Measurements from ENCODE around the gene DAPK2.

The DAPK2 gene

DNA sequence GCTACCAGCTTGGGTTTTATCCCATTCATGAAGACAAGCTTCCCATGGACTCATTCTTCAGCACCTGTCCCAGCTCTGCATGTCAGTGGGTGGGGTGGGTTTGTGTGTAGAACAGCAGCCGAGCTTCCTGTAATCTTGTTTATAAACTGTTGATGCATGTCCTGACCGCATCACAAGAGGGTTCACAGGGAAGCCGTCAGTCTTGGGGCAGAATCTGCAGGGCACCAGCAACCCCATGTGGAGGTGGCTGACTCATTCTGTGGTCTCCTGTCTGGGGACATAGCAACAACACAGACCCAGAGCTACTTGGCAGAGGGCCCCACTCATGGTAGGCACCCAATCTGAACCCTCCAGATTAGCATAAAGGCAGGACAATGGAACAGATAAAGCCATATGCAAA, 35.6 kb downstream of the DAPK2 start:
- H3K9me2 ChIP-seq (replicated peaks; ENCODE audit: low read depth, low read length) = no peaks in the 10 kb centered on the region
- no peak overlapping the region for H3K9ac ChIP-seq (ENCODE audit: low read depth, low read length, poor library complexity, severe bottlenecking)
- peak overlapping the region; percentile 8 for H3K4me3 ChIP-seq (ENCODE audit: low read length, poor library complexity, severe bottlenecking)
- H3F3A ChIP-seq (ENCODE audit: low read depth) = no peaks in the 10 kb centered on the region
- TF ChIP-seq CTCF (conservative IDR thresholded peaks at IDR 0.05; ENCODE audit: low read length) = peak; percentile 66
- no peak for TF ChIP-seq EZH2phosphoT487 (IDR thresholded peaks at IDR 0.05; ENCODE audit: borderline replicate concordance)
- peaks cover 29% of the 10 kb centered on the region for H3K4me1 ChIP-seq (ENCODE audit: insufficient read depth, low read length, poor library complexity, severe bottlenecking)
- H3K79me2 ChIP-seq (ENCODE audit: insufficient read depth, low read length) = no peaks in the 10 kb centered on the region
- peak overlapping the region; percentile 60 for H3K4me2 ChIP-seq (ENCODE audit: low read depth, low read length, poor library complexity, severe bottlenecking)
- H3K9me3 ChIP-seq (ENCODE audit: insufficient read depth, low read depth, low read length) = no peaks in the 10 kb centered on the region
- H2AFZ ChIP-seq (ENCODE audit: low read length) = no peak overlapping the region
- no peaks in the 10 kb centered on the region for H4K20me1 ChIP-seq (ENCODE audit: insufficient read depth, low read length, poor library complexity, severe bottlenecking)
- no peaks in the 10 kb centered on the region for H3K27me3 ChIP-seq (ENCODE audit: insufficient read depth, low read length, poor library complexity, severe bottlenecking)
- H3K36me3 ChIP-seq (ENCODE audit: insufficient read depth, low read length) = no peaks in the 10 kb centered on the region

DNA sequence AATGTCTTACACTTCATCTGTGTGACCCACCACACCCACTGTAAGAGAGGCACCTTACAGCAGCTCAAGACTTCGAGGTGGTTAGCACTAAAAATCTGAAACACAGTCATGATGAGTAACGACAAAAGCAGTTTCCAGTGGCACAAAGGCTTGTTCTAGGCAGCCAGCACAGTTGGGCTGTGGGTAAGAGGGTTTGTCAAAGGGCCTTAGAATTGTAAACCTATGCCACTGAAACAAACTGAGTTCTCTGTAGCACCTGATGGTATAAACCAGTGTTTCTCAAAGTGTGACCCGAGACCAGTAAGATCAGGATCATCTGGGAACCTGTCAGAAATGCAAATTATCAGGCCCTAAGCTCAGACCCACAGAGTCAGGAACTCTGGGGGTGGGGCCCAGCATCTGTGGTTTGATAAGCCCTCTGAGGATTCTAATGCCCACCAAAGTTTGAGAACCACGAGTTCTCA, 36.5 kb downstream of the DAPK2 start:
- Histone ChIP-seq H3K36me3 (ENCODE audit: insufficient read depth, low read length) (no peaks in the 10 kb centered on the region), H3K79me2 (ENCODE audit: insufficient read depth, low read length) (no peaks in the 10 kb centered on the region), H3K9me2 (replicated peaks; ENCODE audit: low read depth, low read length) (no peaks in the 10 kb centered on the region), H3K9ac (ENCODE audit: low read depth, low read length, poor library complexity, severe bottlenecking) (no peak overlapping the region), H3K4me2 (ENCODE audit: low read depth, low read length, poor library complexity, severe bottlenecking) (peak overlapping the region; percentile 60), H4K20me1 (ENCODE audit: insufficient read depth, low read length, poor library complexity, severe bottlenecking) (no peaks in the 10 kb centered on the region), H3F3A (ENCODE audit: low read depth) (no peaks in the 10 kb centered on the region), H3K27me3 (ENCODE audit: insufficient read depth, low read length, poor library complexity, severe bottlenecking) (no peaks in the 10 kb centered on the region), H3K9me3 (ENCODE audit: insufficient read depth, low read depth, low read length) (no peaks in the 10 kb centered on the region), H3K4me1 (ENCODE audit: insufficient read depth, low read length, poor library complexity, severe bottlenecking) (peaks cover 29% of the 10 kb centered on the region), H2AFZ (ENCODE audit: low read length) (no peak overlapping the region), H3K4me3 (ENCODE audit: low read length, poor library complexity, severe bottlenecking) (peak overlapping the region; percentile 8)
- TF ChIP-seq CTCF (conservative IDR thresholded peaks at IDR 0.05; ENCODE audit: low read length) = no peak
- TF ChIP-seq EZH2phosphoT487 (IDR thresholded peaks at IDR 0.05; ENCODE audit: borderline replicate concordance) = no peak

GRCh38 chr15:64009241-64009640, 37.0 kb downstream of the DAPK2 start:
- Histone ChIP-seq H3K9me3 (ENCODE audit: insufficient read depth, low read depth, low read length) (no peaks in the 10 kb centered on the region), H3K27me3 (ENCODE audit: insufficient read depth, low read length, poor library complexity, severe bottlenecking) (no peaks in the 10 kb centered on the region), H3K9me2 (replicated peaks; ENCODE audit: low read depth, low read length) (no peaks in the 10 kb centered on the region), H3K4me2 (ENCODE audit: low read depth, low read length, poor library complexity, severe bottlenecking) (no peak overlapping the region), H3K4me3 (ENCODE audit: low read length, poor library complexity, severe bottlenecking) (no peak overlapping the region), H3K4me1 (ENCODE audit: insufficient read depth, low read length, poor library complexity, severe bottlenecking) (peaks cover 29% of the 10 kb centered on the region), H3F3A (ENCODE audit: low read depth) (no peaks in the 10 kb centered on the region), H3K9ac (ENCODE audit: low read depth, low read length, poor library complexity, severe bottlenecking) (no peak overlapping the region), H3K36me3 (ENCODE audit: insufficient read depth, low read length) (no peaks in the 10 kb centered on the region), H3K79me2 (ENCODE audit: insufficient read depth, low read length) (no peaks in the 10 kb centered on the region), H2AFZ (ENCODE audit: low read length) (no peak overlapping the region), H4K20me1 (ENCODE audit: insufficient read depth, low read length, poor library complexity, severe bottlenecking) (no peaks in the 10 kb centered on the region)
- TF ChIP-seq EZH2phosphoT487 (IDR thresholded peaks at IDR 0.05; ENCODE audit: borderline replicate concordance) (no peak), CTCF (conservative IDR thresholded peaks at IDR 0.05; ENCODE audit: low read length) (no peak)

Measured in Loucy (cell line).